Measurements from ENCODE around the gene GPR55.

The GPR55 gene

GRCh38 chr2:230865766-230866755 lies 59.0 kb downstream of the GPR55 start:
- no peak for DNase-seq

DNA sequence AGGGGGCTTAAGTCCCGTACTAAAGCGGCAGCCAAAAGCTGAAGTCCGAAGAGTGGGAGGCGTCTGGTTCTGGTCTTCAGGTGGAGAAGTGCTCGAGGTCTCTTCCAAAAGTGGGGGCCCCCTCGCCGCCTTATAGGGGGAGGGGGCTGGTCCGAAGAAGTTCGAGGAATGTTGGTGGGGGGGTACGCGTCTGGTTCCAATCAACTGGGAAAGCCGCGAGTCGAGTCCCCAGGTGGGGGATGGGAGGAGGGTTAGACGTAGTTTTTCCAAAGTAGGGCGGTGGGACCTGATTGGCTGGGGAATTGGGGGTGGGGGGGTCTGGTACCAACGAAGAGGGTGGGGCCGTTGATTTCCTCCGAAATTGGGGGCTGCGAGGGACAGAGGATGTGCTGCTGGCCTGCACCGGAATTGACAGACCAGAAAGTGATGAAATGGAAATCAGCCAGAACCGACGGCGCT lies 59.7 kb downstream of the GPR55 start:
- no peak for DNase-seq

- DNase-seq: peak; percentile 73
Observed at GRCh38 chr2:230864605-230865306, 60.3 kb downstream of the GPR55 start, which contains the start of gene ITM2C. Gene ITM2C, plus strand, starts transcription at chr2:230864942. Its CDS starts 84 bp downstream, at chr2:230865026.

DNA sequence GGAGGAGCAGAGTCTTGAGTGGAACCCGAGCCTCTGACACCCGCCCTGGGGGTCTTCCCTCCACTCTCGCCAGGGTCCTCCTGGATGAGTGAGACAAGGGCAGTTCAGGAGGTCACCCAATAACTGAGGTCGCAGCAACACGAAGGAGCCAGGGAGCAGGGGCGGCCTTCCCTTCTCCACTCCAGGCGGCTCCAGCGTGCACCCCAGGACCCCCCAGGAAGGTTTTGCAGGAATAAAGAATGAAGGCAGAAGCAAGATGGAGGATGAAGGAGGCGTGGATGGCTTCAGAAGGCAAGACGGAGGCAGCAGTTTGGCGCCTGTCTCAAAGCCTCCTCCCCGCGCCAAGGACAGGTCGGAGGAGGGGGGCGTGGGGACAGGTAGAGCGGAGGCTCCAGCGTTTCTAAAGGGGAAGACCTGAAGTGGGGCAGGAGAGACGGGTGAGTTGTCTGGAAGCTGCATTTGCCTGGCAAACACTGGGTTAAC lies 60.9 kb downstream of the GPR55 start:
- no peak for DNase-seq

- DNase-seq: no peak
Observed at GRCh38 chr2:230863442-230864121, 61.5 kb downstream of the GPR55 start.

DNA sequence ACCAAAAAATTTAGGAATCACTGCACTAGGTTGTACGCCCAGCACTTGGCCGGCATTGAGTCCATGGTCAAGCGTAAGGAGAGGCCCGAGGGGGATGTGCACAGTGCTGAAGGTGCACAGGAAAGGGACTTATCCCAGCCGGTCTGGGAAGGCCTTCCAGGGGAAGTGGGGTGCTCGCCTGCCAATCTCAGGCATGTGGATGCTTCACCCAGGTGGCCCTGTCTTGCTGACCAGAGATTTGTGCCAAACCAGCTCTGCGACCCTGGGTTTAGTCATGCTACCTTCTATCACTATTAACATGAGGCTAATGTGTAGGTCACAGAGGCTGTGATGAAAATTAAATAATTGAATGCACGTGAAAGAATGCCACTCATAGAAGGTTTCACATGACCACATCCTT lies 62.0 kb downstream of the GPR55 start:
- no peak for DNase-seq

DNA sequence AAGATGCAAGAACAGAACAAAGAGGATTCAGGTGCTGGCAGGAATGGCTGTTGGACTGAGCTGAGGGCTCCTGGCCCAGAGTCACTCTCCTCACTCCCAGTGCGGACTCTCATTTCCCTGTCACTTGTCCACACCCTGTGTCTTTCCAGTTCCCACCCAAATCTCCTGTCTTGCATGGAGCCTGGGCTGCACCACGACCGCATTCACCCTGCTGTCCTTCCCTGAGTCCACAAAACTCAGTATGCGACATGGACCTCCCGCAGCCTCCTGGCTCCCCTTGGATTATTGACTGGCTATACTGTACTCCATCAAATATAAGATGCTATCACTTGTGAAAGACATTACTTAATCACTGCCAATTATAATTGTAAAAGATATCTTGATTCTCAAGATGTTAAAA lies 62.8 kb downstream of the GPR55 start:
- DNase-seq: no peak

- DNase-seq: no peak
Observed at GRCh38 chr2:230861552-230862255, 63.3 kb downstream of the GPR55 start.
